HG02943 (cell line): ENCODE data around the gene TST.
A peak's percentile ranks its signal among the peaks of the same experiment; 100 is the strongest.
"Not testable (repeated sequence)": the region's sequence is repeated elsewhere in the genome, so short reads cannot be mapped to it uniquely, and the experiment has no call there.

Experiments
- ATAC-seq: cut with Tn5 transposase; IDR thresholded peaks from one replicate; pipeline ENCODE4 v1.9.1; 2021; ENCODE audit warnings: mild to moderate bottlenecking, low read depth, moderate library complexity; ENCODE audit not compliant: unreplicated experiment

Gene TST

GRCh38 chr22:36989012-36989411 lies 30.2 kb downstream of the TST start:
- ATAC-seq, result not testable (repeated sequence)

GRCh38 chr22:36988075-36988832 lies 31.0 kb downstream of the TST start:
- no peak for ATAC-seq

- no peak for ATAC-seq
These were observed 32.9 kb downstream of the TST start for GRCh38 chr22:36986242-36986821.

GRCh38 chr22:36985211-36985889 lies 33.9 kb downstream of the TST start:
- no peak for ATAC-seq

- no peak for ATAC-seq
These were observed 37.1 kb downstream of the TST start for GRCh38 chr22:36982136-36982535.

GRCh38 chr22:36981247-36981775 lies 37.9 kb downstream of the TST start:
- no peak for ATAC-seq

GRCh38 chr22:36979016-36979910 lies 40.0 kb downstream of the TST start:
- ATAC-seq, result no peak

- ATAC-seq, result peak; percentile 62
These were observed 41.1 kb downstream of the TST start for GRCh38 chr22:36977947-36978660.

- no peak for ATAC-seq
These were observed 41.8 kb downstream of the TST start for GRCh38 chr22:36977401-36977861.

GRCh38 chr22:36976606-36977005 lies 42.6 kb downstream of the TST start:
- no peak for ATAC-seq

GRCh38 chr22:36971341-36972125 lies 47.7 kb downstream of the TST start:
- ATAC-seq, result no peak

- no peak for ATAC-seq
These were observed 50.8 kb downstream of the TST start for GRCh38 chr22:36968249-36968964.

- ATAC-seq, result no peak
These were observed 52.3 kb downstream of the TST start for GRCh38 chr22:36966851-36967540.

GRCh38 chr22:36965696-36966095 lies 53.6 kb downstream of the TST start:
- no peak for ATAC-seq

GRCh38 chr22:36964106-36964505 lies 55.1 kb downstream of the TST start:
- no peak for ATAC-seq

GRCh38 chr22:36963302-36963701 lies 55.9 kb downstream of the TST start:
- ATAC-seq, result no peak

GRCh38 chr22:36961626-36962025 lies 57.6 kb downstream of the TST start:
- ATAC-seq, result no peak
